AG09309 (cell line): ENCODE results near the gene MYEOV.

Source experiments
- DNase-seq: peaks from one replicate; pipeline ENCODE4 v3.0.0-alpha.2; 2010; ENCODE audit warnings: low read depth
- H3K4me3 ChIP-seq: 2 replicates; pipeline ENCODE4 v1.5.1; 2011; ENCODE audit warnings: mild to moderate bottlenecking, low read depth, low read length, moderate library complexity; ENCODE audit not compliant: control insufficient read depth
- TF ChIP-seq, protein P1 (sequence below): IDR thresholded peaks from 2 replicates; pipeline ENCODE4 v1.5.1; 2011; ENCODE audit warnings: mild to moderate bottlenecking, low read depth, low read length, inconsistent platforms; ENCODE audit not compliant: insufficient read depth, control insufficient read depth; ENCODE audit errors: missing control alignments

The MYEOV gene

DNA sequence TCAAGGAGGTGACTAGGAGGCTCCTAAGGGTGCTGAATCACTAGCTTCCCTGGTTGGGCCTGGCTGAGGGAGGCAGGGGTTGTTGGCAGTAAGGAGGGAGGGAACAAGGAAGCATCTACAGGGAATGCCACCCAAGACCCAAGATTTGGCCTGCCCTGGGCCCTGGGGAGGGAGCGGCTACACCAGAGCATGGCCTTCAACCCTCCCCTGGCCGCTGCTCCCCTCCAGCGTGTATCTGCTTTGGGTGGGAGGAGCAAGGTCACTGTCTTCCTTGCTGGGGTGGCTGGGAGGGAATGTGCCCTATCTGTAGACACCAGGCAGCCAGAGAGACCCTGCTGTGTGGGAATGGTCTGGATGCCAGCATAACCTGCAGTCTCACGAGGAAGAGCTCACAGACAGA, 29.5 kb upstream of the MYEOV start:
- TF ChIP-seq, protein P1, sequence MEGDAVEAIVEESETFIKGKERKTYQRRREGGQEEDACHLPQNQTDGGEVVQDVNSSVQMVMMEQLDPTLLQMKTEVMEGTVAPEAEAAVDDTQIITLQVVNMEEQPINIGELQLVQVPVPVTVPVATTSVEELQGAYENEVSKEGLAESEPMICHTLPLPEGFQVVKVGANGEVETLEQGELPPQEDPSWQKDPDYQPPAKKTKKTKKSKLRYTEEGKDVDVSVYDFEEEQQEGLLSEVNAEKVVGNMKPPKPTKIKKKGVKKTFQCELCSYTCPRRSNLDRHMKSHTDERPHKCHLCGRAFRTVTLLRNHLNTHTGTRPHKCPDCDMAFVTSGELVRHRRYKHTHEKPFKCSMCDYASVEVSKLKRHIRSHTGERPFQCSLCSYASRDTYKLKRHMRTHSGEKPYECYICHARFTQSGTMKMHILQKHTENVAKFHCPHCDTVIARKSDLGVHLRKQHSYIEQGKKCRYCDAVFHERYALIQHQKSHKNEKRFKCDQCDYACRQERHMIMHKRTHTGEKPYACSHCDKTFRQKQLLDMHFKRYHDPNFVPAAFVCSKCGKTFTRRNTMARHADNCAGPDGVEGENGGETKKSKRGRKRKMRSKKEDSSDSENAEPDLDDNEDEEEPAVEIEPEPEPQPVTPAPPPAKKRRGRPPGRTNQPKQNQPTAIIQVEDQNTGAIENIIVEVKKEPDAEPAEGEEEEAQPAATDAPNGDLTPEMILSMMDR: no peak
- H3K4me3 ChIP-seq: no peak overlapping the region
- DNase-seq: no peak

GRCh38 chr11:69265210-69265609, 28.7 kb upstream of the MYEOV start:
- TF ChIP-seq, protein P1: no peak
- no peak overlapping the region for H3K4me3 ChIP-seq
- no peak for DNase-seq

DNA sequence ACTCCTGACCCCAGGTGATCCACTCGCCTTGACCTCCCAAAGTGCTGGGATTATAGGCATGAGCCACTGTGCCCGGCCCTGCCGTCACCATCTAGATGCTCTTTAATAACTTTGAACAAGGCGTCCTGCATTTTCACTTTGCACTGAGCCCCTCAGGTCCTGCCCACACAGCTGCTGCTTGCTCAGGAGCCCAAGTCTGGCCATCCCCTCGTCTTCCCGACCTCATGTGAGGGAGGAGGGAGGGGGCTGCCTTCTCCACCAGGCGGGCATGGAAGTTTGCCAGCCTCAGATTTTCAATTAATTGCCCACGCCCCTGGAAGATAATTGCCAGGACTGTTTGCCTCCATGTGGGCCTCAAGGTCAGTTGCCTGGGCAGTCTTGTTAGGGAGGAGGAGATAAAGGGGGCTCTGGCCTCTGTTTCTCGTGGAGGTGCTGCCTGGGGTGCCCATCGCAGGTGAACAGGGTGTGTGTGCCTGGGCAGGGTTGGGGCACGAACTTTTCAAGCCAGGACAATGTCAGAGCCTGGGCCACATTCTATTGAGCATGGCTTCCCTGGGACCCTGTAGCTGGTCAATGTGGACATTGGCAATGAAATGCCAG, 27.9 kb upstream of the MYEOV start:
- no peak for DNase-seq
- TF ChIP-seq, protein P1: no peak
- no peak overlapping the region for H3K4me3 ChIP-seq

DNA sequence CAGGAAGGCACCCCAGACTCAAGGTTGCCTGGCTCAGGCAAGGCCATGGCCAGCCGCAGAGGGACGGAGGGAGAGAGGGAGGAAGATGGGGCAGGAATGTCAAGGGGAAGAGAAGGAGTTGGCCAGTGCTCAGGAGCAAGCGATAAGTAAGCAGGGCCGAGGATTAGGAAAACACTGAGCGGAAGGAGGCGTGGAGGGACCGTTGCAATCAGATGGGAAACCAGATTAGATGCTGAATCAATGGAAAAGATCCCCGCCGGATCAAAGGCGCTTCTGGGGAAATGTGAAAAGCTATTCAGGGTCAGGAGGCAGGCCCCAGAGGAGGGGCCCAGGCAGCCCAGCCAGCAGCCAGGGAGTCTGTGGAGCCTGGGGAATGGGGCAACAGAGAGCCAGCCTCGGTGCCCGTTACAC, 26.6 kb upstream of the MYEOV start:
- TF ChIP-seq, protein P1: no peak
- no peak overlapping the region for H3K4me3 ChIP-seq
- no peak for DNase-seq

DNA sequence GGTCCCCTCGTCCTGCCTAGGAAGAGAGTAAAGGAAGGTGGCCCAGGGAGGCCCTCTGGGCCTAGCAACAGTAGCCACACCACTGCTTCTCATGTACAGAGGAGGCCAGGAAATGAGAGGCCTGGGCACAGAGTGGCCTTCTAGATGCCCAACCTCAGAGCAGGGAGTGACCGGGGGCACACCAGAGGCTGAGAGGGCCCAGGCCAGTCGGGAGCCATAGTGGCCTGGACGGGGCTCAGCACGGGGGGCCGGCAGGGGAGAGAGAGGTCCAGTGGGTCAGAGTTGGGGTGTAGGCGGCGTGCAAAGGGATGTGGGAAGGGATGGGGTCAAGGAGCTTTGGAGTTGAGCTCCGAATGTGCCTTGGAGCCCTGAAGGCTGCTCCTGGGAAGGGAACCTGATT, 25.0 kb upstream of the MYEOV start:
- DNase-seq: no peak
- H3K4me3 ChIP-seq: no peak overlapping the region
- TF ChIP-seq, protein P1: no peak

GRCh38 chr11:69269388-69269787, 24.6 kb upstream of the MYEOV start:
- no peak for DNase-seq
- TF ChIP-seq, protein P1: no peak
- no peak overlapping the region for H3K4me3 ChIP-seq
